Peyer's patch (tissue), 4 donors: Measurements from ENCODE around the gene CEMIP. TPM values are rescaled to one million over a fixed set of nuclear protein-coding genes. Genes with fewer than 3 reads are reported as not detected.
"Not testable (repeated sequence)": the region's sequence is repeated elsewhere in the genome, so short reads cannot be mapped to it uniquely, and the experiment has no call there.

Experiments used
- DNase-seq, 3 donors: peaks; one replicate each; pipeline ENCODE4 v3.0.0-alpha.2; 2017 to 2019
- H3K27ac ChIP-seq, 4 donors: fragments of 200-600 bp; sonication (generic); one replicate each; pipeline ENCODE4 v1.5.1; 2016 to 2019
- H3K27me3 ChIP-seq, 2 donors: fragments of 200-600 bp; sonication (generic); one replicate each; pipeline ENCODE4 v1.5.1; 2019
- H3K36me3 ChIP-seq, 3 donors: fragments of 200-600 bp; sonication (generic); one replicate each; pipeline ENCODE4 v1.5.1; 2016 to 2019
- H3K4me1 ChIP-seq, 4 donors: fragments of 200-600 bp; sonication (generic); one replicate each; pipeline ENCODE4 v1.5.1; 2016 to 2019
- H3K4me3 ChIP-seq, 4 donors: fragments of 200-600 bp; sonication (generic); 1 replicate in 3 of 4; 2 replicates in 1 of 4; pipeline ENCODE4 v1.5.1; 2016 to 2019; ENCODE audit warnings: mild to moderate bottlenecking in 1 of 4
- H3K9me3 ChIP-seq, 4 donors: fragments of 200-600 bp; sonication (generic); one replicate each; pipeline ENCODE4 v1.5.1; 2016 to 2019; ENCODE audit warnings: mild to moderate bottlenecking in 1 of 4
- CTCF ChIP-seq, 6 experiments: fragments of 450-650 bp in 4 of 6; fragments of 200-600 bp in 2 of 6; sonication (generic) in 1 of 6; IDR thresholded peaks; one replicate each; pipeline ENCODE4 v1.5.1; 2017 to 2019; ENCODE audit warnings: antibody characterized with exemption in 6 of 6, mild to moderate bottlenecking in 3 of 6, moderate library complexity in 1 of 6
- POLR2A ChIP-seq, 2 donors: fragments of 450-650 bp; IDR thresholded peaks; one replicate each; pipeline ENCODE4 v1.5.1; 2017; ENCODE audit warnings: antibody characterized with exemption in 2 of 2, mild to moderate bottlenecking in 2 of 2, moderate library complexity in 2 of 2
- total RNA-seq, 4 donors: library from RNA; depleted of rRNA; stranded (reverse); fragments of >200 nt; gene quantifications; one replicate each; pipeline ENCODE4 v1.1.0, GENCODE V29; 2016

Gene CEMIP
- total RNA-seq, 4 donors from 2014 or later: 0.27 to 0.83 (median 0.57) TPM; not detected in 1

- no peaks in the 10 kb centered on the region for H3K9me3 ChIP-seq
- no peak overlapping the region for H3K4me3 ChIP-seq
- TF ChIP-seq POLR2A (IDR thresholded peaks at IDR 0.05) (no peak), CTCF (IDR thresholded peaks at IDR 0.05) (no peak)
- H3K36me3 ChIP-seq: peaks cover 0 to 24% (median 0%) of the 10 kb centered on the region in 3 donors
- H3K27me3 ChIP-seq: no peaks in the 10 kb centered on the region
- DNase-seq: no peak
- H3K4me1 ChIP-seq: no peaks in the 10 kb centered on the region
- H3K27ac ChIP-seq: no peak overlapping the region
Observed at GRCh38 chr15:80758130-80758745, 20.9 kb upstream of the CEMIP start.

GRCh38 chr15:80760960-80761359, 18.2 kb upstream of the CEMIP start:
- Histone ChIP-seq H3K9me3 (no peaks in the 10 kb centered on the region), H3K4me3 (no peak overlapping the region), H3K4me1 (no peaks in the 10 kb centered on the region), H3K27ac (no peak overlapping the region), H3K27me3 (no peaks in the 10 kb centered on the region), H3K36me3 (peaks cover 0 to 2% (median 0%) of the 10 kb centered on the region in 3 donors)
- no peak for DNase-seq
- TF ChIP-seq POLR2A (IDR thresholded peaks at IDR 0.05) (no peak), CTCF (IDR thresholded peaks at IDR 0.05) (no peak)

- no peak for DNase-seq
- H3K4me1 ChIP-seq: no peaks in the 10 kb centered on the region
- no peaks in the 10 kb centered on the region for H3K9me3 ChIP-seq
- no peak overlapping the region for H3K27ac ChIP-seq
- no peaks in the 10 kb centered on the region for H3K36me3 ChIP-seq
- TF ChIP-seq POLR2A (IDR thresholded peaks at IDR 0.05): no peak
- no peak for TF ChIP-seq CTCF (IDR thresholded peaks at IDR 0.05)
- H3K27me3 ChIP-seq: no peaks in the 10 kb centered on the region
- no peak overlapping the region for H3K4me3 ChIP-seq
Observed at GRCh38 chr15:80761754-80762153, 17.4 kb upstream of the CEMIP start.

GRCh38 chr15:80763235-80763634, 15.9 kb upstream of the CEMIP start:
- not testable (repeated sequence) for DNase-seq, H3K27ac ChIP-seq, H3K9me3 ChIP-seq, H3K4me3 ChIP-seq, H3K4me1 ChIP-seq, H3K27me3 ChIP-seq, H3K36me3 ChIP-seq

- no peak for TF ChIP-seq POLR2A (IDR thresholded peaks at IDR 0.05)
- no peaks in the 10 kb centered on the region for H3K4me1 ChIP-seq
- no peak overlapping the region for H3K4me3 ChIP-seq
- H3K9me3 ChIP-seq: no peaks in the 10 kb centered on the region
- no peak for DNase-seq
- H3K27me3 ChIP-seq: no peaks in the 10 kb centered on the region
- no peak overlapping the region for H3K27ac ChIP-seq
- no peaks in the 10 kb centered on the region for H3K36me3 ChIP-seq
Observed at GRCh38 chr15:80764535-80764934, 14.6 kb upstream of the CEMIP start.

- Histone ChIP-seq H3K36me3 (no peaks in the 10 kb centered on the region), H3K4me3 (no peak overlapping the region), H3K9me3 (no peaks in the 10 kb centered on the region), H3K27me3 (no peaks in the 10 kb centered on the region), H3K27ac (no peak overlapping the region), H3K4me1 (no peaks in the 10 kb centered on the region)
- no peak for TF ChIP-seq CTCF (IDR thresholded peaks at IDR 0.05)
- TF ChIP-seq POLR2A (IDR thresholded peaks at IDR 0.05): no peak
- no peak for DNase-seq
Observed at GRCh38 chr15:80766275-80766674, 12.9 kb upstream of the CEMIP start.

GRCh38 chr15:80768158-80768557, 11.0 kb upstream of the CEMIP start:
- TF ChIP-seq CTCF (IDR thresholded peaks at IDR 0.05): no peak
- no peak for TF ChIP-seq POLR2A (IDR thresholded peaks at IDR 0.05)
- Histone ChIP-seq H3K4me1 (no peaks in the 10 kb centered on the region), H3K9me3 (no peaks in the 10 kb centered on the region), H3K36me3 (no peaks in the 10 kb centered on the region), H3K4me3 (no peak overlapping the region), H3K27ac (no peak overlapping the region), H3K27me3 (no peaks in the 10 kb centered on the region)
- no peak for DNase-seq
